H1 (cell line): ENCODE data around the gene PROZ. TPM values are rescaled to one million over a fixed set of nuclear protein-coding genes. Genes with fewer than 3 reads are reported as not detected.
A peak's percentile ranks its signal among the peaks of the same experiment; 100 is the strongest.

Experiments used
- ATF2 ChIP-seq: IDR thresholded peaks from 2 replicates; pipeline ENCODE4 v1.6.1; 2012; ENCODE audit warnings: low read length, inconsistent platforms
- BRCA1 ChIP-seq: IDR thresholded peaks from 2 replicates; pipeline ENCODE4 v1.6.1; 2012; ENCODE audit warnings: low read depth, low read length, improper control_type of control experiment
- CBX5 ChIP-seq: fragments of 300-800, 300-1000 bp; sonication (generic); IDR thresholded peaks from 2 replicates; pipeline ENCODE4 v1.7.1; 2016; ENCODE audit warnings: antibody characterized with exemption, low read length, low read depth
- CEBPB ChIP-seq: IDR thresholded peaks from 2 replicates; pipeline ENCODE4 v1.6.1; 2012; ENCODE audit warnings: low read depth, low read length
- CTCF ChIP-seq, 3 experiments: IDR thresholded peaks; 1 replicate in 2 of 3; 2 replicates in 1 of 3; pipeline versions ENCODE4 v1.5.1 to v1.6.1; 2011; ENCODE audit warnings: low read length in 3 of 3, mild to moderate bottlenecking in 3 of 3, inconsistent platforms in 2 of 3, low read depth in 1 of 3, moderate library complexity in 1 of 3; ENCODE audit not compliant: insufficient read depth in 1 of 3; ENCODE audit errors: control extremely low read depth in 1 of 3
- EGR1 ChIP-seq: IDR thresholded peaks from 2 replicates; pipeline ENCODE4 v1.6.1; 2011; ENCODE audit warnings: low read depth, low read length, borderline replicate concordance
- EP300 ChIP-seq, 2 experiments: IDR thresholded peaks; 1 replicate in 1 of 2; 2 replicates in 1 of 2; pipeline ENCODE4 v1.6.1; 2011 to 2012; ENCODE audit warnings: low read depth in 2 of 2, low read length in 2 of 2, mild to moderate bottlenecking in 2 of 2, borderline replicate concordance in 1 of 2, inconsistent platforms in 1 of 2, moderate library complexity in 1 of 2
- EZH2 ChIP-seq: fragments of 200-600 bp; sonication (generic); IDR thresholded peaks from 2 replicates; pipeline ENCODE4 v1.7.1; 2012; ENCODE audit warnings: low read depth, mild to moderate bottlenecking, moderate library complexity, low read length, inconsistent platforms; ENCODE audit not compliant: severe bottlenecking
- KDM5A ChIP-seq: fragments of 200-600 bp; IDR thresholded peaks from 2 replicates; pipeline ENCODE4 v1.7.1; 2012; ENCODE audit warnings: mild to moderate bottlenecking, low read length, inconsistent platforms, mixed read lengths
- MAFK ChIP-seq: IDR thresholded peaks from 2 replicates; pipeline ENCODE4 v1.6.1; 2012; ENCODE audit warnings: low read depth, mild to moderate bottlenecking, improper control_type of control experiment, low read length
- MAX ChIP-seq: IDR thresholded peaks from 2 replicates; pipeline ENCODE4 v1.6.1; 2012; ENCODE audit warnings: inconsistent platforms
- NANOG ChIP-seq: IDR thresholded peaks from 2 replicates; pipeline ENCODE4 v1.6.1; 2011; ENCODE audit warnings: low read length, low read depth, mild to moderate bottlenecking, inconsistent platforms; ENCODE audit not compliant: insufficient read depth, poor library complexity, severe bottlenecking
- NRF1 ChIP-seq: IDR thresholded peaks from 2 replicates; pipeline ENCODE4 v1.6.1; 2011; ENCODE audit warnings: mild to moderate bottlenecking, low read depth, low read length, improper control_type of control experiment
- POLR2A ChIP-seq, 2 experiments: IDR thresholded peaks; 1 replicate in 1 of 2; 2 replicates in 1 of 2; pipeline ENCODE4 v1.6.1; 2011; ENCODE audit warnings: low read depth in 2 of 2, low read length in 2 of 2, mild to moderate bottlenecking in 2 of 2; ENCODE audit errors: control extremely low read depth in 1 of 2
- RAD21 ChIP-seq, 2 experiments: IDR thresholded peaks in 1 of 2; conservative IDR thresholded peaks in 1 of 2; 2 replicates each; pipeline ENCODE4 v1.6.1; 2011; ENCODE audit warnings: low read depth in 2 of 2, low read length in 2 of 2, improper control_type of control experiment in 1 of 2, inconsistent platforms in 1 of 2, mild to moderate bottlenecking in 1 of 2, moderate library complexity in 1 of 2
- SAP30 ChIP-seq: fragments of 300-600 bp; sonication (generic); IDR thresholded peaks from 2 replicates; pipeline ENCODE4 v1.7.1; 2012; ENCODE audit warnings: low read length, moderate library complexity, mild to moderate bottlenecking, inconsistent platforms; ENCODE audit not compliant: insufficient read depth, insufficient replicate concordance
- SIX5 ChIP-seq: IDR thresholded peaks from 2 replicates; pipeline ENCODE4 v1.6.1; 2011; ENCODE audit warnings: mild to moderate bottlenecking, low read depth, low read length
- SP2 ChIP-seq: IDR thresholded peaks from 2 replicates; pipeline ENCODE4 v1.6.1; 2012; ENCODE audit warnings: mild to moderate bottlenecking, low read length, inconsistent platforms
- SUZ12 ChIP-seq: fragments of 200-600 bp; sonication (generic); IDR thresholded peaks from 2 replicates; pipeline ENCODE4 v1.6.1; 2012; ENCODE audit warnings: mild to moderate bottlenecking, inconsistent platforms, low read length, moderate library complexity, mixed read lengths
- TBP ChIP-seq: IDR thresholded peaks from 2 replicates; pipeline ENCODE4 v1.6.1; 2011; ENCODE audit warnings: low read depth, low read length, improper control_type of control experiment
- polyA plus RNA-seq, 7 experiments: library from polyadenylated mRNA; depleted of rRNA in 3 of 7; stranded (reverse) in 5 of 7; unstranded in 2 of 7; fragments of >200 nt in 5 of 7; fragments of 200-250 nt in 2 of 7; gene quantifications; 1 replicate in 5 of 7; 2 replicates in 1 of 7; 4 replicates in 1 of 7; pipeline versions ENCODE4 v1.2.1 to v1.2.3, GENCODE V29; 2011 to 2013; ENCODE audit warnings: missing spikeins in 2 of 7, mixed read lengths in 2 of 7
- total RNA-seq: library from RNA; stranded (reverse); fragmentation: NEBNext Ultra II Directional; extraction: Animal tissue kit (Norgen Biotek cat#: 25700); gene quantifications from 2 replicates; pipeline ENCODE4 v1.2.1, GENCODE V29; 2021

Gene PROZ
- total and polyA plus RNA-seq, 2 of the 8 experiments (the other 6 are each of a cell fraction or from before 2014, with no cell fraction given) = not detected

GRCh38 chr13:113209759-113210421 lies 51.4 kb downstream of the PROZ start (continued):
- TF ChIP-seq ATF2 (no peak), SIX5 (no peak), NRF1 (no peak), BRCA1 (no peak), EGR1 (no peak), TBP (peak; percentile 54), CEBPB (no peak), SAP30 (peak; percentile 55), EP300 (IDR thresholded peaks at IDR 0.05; ENCODE audit: borderline replicate concordance in 1 of 2, low read depth in 2 of 2, low read length in 2 of 2) (no peak), CBX5 (no peak), EZH2 (no peak), MAFK (no peak), NANOG (no peak), POLR2A (IDR thresholded peaks at IDR 0.05; ENCODE audit: control extremely low read depth in 1 of 2, low read depth in 2 of 2, low read length in 2 of 2) (peak; percentile 50 to 51; a peak in 2 of 3 replicates), MAX (peak; percentile 98), SP2 (no peak), RAD21 (IDR thresholded peaks at IDR 0.05 in 1 of 2, conservative IDR thresholded peaks at IDR 0.05 in 1 of 2; ENCODE audit: low read depth in 2 of 2, low read length in 2 of 2) (no peak), KDM5A (no peak), SUZ12 (no peak), CTCF (IDR thresholded peaks at IDR 0.05; ENCODE audit: control extremely low read depth in 1 of 3, insufficient read depth in 1 of 3, low read depth in 1 of 3, low read length in 3 of 3) (no peak)
